Measurements from ENCODE around the gene TCF7L2.

Gene TCF7L2

DNA sequence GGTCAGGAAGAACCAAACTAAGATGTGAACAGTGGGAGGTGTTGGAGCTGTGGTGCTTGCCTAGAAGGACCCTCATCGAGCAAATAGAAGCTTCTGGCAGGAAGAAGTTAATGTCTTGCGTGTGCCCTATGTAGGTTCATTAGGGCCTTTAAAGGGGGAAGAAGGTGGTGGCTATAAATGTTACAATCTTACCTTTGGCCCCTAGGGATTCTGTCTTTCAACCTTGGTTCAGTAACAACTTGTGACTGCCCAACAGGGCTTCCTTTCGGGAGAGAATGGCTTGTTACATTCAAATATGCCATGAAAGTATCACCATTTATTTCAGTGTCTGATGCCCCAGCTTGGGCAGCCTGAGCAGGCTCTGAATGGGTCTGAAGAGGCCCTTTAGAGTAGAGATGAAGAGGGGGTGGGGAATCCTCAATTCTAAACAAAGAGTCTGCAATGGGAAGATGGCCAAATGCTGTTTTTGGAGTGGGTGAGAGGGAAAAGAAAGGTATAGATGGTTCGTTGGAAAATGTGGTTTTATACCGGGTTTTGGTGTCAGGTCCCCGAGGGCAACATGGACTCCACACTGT is 108.0 kb downstream of the TCF7L2 start:
- TF ChIP-seq POLR2AphosphoS5 (IDR thresholded peaks at IDR 0.05; ENCODE audit: low read depth, low read length) = no peak
- TF ChIP-seq FOXP2 (optimal IDR thresholded peaks at IDR 0.05; ENCODE audit: borderline replicate concordance, extremely low read depth, extremely low read length, insufficient read depth) = no peak
- TF ChIP-seq, protein P1, sequence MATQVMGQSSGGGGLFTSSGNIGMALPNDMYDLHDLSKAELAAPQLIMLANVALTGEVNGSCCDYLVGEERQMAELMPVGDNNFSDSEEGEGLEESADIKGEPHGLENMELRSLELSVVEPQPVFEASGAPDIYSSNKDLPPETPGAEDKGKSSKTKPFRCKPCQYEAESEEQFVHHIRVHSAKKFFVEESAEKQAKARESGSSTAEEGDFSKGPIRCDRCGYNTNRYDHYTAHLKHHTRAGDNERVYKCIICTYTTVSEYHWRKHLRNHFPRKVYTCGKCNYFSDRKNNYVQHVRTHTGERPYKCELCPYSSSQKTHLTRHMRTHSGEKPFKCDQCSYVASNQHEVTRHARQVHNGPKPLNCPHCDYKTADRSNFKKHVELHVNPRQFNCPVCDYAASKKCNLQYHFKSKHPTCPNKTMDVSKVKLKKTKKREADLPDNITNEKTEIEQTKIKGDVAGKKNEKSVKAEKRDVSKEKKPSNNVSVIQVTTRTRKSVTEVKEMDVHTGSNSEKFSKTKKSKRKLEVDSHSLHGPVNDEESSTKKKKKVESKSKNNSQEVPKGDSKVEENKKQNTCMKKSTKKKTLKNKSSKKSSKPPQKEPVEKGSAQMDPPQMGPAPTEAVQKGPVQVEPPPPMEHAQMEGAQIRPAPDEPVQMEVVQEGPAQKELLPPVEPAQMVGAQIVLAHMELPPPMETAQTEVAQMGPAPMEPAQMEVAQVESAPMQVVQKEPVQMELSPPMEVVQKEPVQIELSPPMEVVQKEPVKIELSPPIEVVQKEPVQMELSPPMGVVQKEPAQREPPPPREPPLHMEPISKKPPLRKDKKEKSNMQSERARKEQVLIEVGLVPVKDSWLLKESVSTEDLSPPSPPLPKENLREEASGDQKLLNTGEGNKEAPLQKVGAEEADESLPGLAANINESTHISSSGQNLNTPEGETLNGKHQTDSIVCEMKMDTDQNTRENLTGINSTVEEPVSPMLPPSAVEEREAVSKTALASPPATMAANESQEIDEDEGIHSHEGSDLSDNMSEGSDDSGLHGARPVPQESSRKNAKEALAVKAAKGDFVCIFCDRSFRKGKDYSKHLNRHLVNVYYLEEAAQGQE (IDR thresholded peaks at IDR 0.05; ENCODE audit: insufficient read depth in 1 of 2, low read depth in 2 of 2, low read length in 2 of 2) = no peak
- TF ChIP-seq SIN3A (IDR thresholded peaks at IDR 0.05; ENCODE audit: borderline replicate concordance, insufficient read depth, low read length) = no peak
- no peak for TF ChIP-seq TAF1 (IDR thresholded peaks at IDR 0.05; ENCODE audit: borderline replicate concordance, insufficient read depth, low read length)

DNA sequence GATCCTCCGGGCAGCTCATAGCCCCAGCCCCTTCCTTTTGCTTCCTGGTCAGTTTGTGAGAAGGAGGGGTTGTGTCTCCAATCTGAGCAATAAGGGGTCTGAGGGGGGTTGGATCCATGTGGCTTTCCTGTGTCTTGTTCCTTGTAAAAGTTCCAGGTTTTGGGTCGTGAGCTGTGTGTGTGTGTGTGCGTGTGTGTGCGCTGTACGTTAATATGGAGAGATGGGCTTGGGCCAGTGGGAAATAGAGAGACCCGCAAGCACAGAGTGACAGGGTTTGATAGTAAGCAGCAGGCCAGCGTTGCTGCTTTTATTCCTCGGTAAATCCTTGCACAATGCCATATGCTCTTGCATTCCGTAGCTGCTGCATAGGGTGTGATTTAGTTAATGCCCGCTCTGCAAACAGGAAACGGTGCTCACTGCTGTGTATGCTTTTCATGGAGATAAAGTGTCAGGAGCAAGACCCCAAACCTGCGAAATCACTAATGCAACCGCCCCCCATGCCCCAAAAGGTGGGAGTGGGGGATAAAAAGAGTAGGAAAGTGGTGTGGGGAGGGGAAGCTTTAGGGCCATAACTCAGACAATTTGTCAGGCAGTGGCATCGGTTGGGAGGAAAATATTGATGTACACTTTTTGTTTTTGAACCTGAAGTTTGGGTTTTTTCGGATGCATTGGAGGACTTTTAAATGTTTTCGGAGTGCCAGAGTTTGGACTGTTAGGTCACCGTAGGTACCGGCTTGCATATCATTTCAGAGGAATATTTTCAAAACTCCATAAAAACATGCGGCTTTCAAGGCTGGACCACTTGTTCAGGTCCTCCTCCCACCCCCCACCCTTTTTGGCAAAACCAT is 108.7 kb downstream of the TCF7L2 start:
- no peak for TF ChIP-seq POLR2AphosphoS5 (IDR thresholded peaks at IDR 0.05; ENCODE audit: low read depth, low read length)
- TF ChIP-seq FOXP2 (optimal IDR thresholded peaks at IDR 0.05; ENCODE audit: borderline replicate concordance, extremely low read depth, extremely low read length, insufficient read depth) = no peak
- TF ChIP-seq TAF1 (IDR thresholded peaks at IDR 0.05; ENCODE audit: borderline replicate concordance, insufficient read depth, low read length) = no peak
- TF ChIP-seq, protein P1 (IDR thresholded peaks at IDR 0.05; ENCODE audit: insufficient read depth in 1 of 2, low read depth in 2 of 2, low read length in 2 of 2) = no peak
- TF ChIP-seq SIN3A (IDR thresholded peaks at IDR 0.05; ENCODE audit: borderline replicate concordance, insufficient read depth, low read length) = no peak

DNA sequence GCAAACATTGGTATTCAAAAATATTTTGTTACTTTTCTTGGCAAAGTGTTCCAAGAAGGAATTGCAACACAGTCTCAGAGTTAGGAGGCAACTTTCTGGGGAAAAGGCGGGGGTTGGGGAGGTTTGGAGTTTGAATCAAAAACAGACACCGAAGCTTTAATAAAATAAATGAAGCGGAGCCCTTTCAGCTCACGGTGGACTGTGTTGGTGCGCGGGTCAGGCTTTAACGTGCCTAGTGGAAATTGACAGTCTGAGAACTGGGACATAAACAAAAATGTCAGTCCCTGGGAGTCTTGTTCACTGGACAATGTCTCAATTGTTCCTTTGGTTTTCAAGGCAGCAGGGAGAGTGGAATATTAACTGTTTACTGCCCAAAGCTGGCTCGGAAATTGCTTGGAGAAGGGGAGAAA is 109.3 kb downstream of the TCF7L2 start:
- TF ChIP-seq TAF1 (IDR thresholded peaks at IDR 0.05; ENCODE audit: borderline replicate concordance, insufficient read depth, low read length) (no peak), SIN3A (IDR thresholded peaks at IDR 0.05; ENCODE audit: borderline replicate concordance, insufficient read depth, low read length) (no peak), POLR2AphosphoS5 (IDR thresholded peaks at IDR 0.05; ENCODE audit: low read depth, low read length) (no peak)
- TF ChIP-seq, protein P1 (IDR thresholded peaks at IDR 0.05; ENCODE audit: insufficient read depth in 1 of 2, low read depth in 2 of 2, low read length in 2 of 2) = no peak

DNA sequence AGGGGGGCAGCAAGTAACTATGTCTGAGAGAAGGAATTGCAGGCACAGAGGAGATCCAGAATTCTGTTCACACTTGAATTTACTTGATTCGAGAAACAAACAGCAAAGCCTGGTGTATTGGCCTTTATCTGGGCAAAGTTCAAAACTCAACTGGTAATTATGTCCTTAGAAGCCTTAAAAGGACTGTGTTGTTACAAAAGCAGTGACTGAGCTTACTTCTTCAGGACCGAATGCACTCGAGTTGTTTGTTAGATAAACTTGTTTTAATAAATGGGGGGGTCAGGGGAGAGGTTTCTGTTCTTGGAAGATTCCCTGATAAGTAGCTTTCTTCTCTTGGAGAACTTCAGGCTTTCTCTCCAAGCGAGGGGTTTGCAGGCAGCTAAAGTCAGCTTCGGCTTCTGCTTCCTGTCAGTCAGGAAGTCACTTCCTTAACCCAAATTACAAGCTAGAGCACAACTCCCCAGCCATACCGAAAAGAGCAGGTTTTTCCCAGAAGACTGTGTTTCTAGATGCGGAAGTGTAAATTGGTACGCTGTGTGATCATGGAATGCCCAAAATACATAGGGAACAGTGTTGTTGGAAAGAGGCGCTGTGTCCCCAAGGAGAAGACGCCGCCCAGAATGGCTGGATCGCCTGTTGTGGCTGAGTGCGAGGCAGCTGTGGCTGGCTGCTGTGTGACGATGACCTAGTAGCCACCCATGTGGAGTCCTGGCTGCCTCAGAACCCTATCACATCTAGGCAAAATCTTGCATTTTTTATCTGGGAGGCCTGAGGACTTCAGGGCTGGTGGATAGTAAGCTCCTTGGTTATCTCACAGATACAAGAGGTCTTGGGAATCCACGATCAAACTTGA is 110.4 kb downstream of the TCF7L2 start:
- TF ChIP-seq FOXP2 (optimal IDR thresholded peaks at IDR 0.05; ENCODE audit: borderline replicate concordance, extremely low read depth, extremely low read length, insufficient read depth) (no peak), POLR2AphosphoS5 (IDR thresholded peaks at IDR 0.05; ENCODE audit: low read depth, low read length) (no peak), TAF1 (IDR thresholded peaks at IDR 0.05; ENCODE audit: borderline replicate concordance, insufficient read depth, low read length) (no peak), SIN3A (IDR thresholded peaks at IDR 0.05; ENCODE audit: borderline replicate concordance, insufficient read depth, low read length) (no peak)
- TF ChIP-seq, protein P1 (IDR thresholded peaks at IDR 0.05; ENCODE audit: insufficient read depth in 1 of 2, low read depth in 2 of 2, low read length in 2 of 2) = no peak

All from PFSK-1 (cell line).